ENCODE data around the gene SLC2A1.

DNA sequence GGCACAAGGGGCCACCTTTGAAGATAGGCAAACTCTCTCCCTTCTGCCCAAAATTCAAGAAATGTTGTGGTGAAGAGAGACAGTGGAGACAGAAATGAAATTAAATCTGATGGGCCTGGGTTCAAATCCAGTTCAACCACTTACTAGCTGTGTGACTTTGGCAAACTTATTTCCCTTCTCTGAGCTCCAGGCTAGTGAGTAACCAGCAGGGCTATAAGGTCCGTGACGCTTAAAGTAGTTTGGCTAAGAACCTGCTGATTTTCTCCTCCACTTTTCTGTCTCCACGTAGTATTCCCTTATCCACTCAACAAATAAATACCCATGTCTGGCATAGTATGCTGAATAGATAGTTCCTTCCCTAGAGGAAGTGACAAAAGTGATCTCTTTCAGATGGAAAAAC lies 1.9 kb downstream of the SLC2A1 start:
- TF ChIP-seq, protein P1, sequence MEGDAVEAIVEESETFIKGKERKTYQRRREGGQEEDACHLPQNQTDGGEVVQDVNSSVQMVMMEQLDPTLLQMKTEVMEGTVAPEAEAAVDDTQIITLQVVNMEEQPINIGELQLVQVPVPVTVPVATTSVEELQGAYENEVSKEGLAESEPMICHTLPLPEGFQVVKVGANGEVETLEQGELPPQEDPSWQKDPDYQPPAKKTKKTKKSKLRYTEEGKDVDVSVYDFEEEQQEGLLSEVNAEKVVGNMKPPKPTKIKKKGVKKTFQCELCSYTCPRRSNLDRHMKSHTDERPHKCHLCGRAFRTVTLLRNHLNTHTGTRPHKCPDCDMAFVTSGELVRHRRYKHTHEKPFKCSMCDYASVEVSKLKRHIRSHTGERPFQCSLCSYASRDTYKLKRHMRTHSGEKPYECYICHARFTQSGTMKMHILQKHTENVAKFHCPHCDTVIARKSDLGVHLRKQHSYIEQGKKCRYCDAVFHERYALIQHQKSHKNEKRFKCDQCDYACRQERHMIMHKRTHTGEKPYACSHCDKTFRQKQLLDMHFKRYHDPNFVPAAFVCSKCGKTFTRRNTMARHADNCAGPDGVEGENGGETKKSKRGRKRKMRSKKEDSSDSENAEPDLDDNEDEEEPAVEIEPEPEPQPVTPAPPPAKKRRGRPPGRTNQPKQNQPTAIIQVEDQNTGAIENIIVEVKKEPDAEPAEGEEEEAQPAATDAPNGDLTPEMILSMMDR (IDR thresholded peaks at IDR 0.05), result no peak
- no peak for TF ChIP-seq POLR2A (IDR thresholded peaks at IDR 0.05)
